Activated naive CD4-positive, alpha-beta T cell treated with anti-CD3 and anti-CD28 coated beads, Interleukin-2, amount 50 U/mL, for 16 hours (primary cell): ENCODE results near the gene MPZ.
A peak's percentile ranks its signal among the peaks of the same experiment; 100 is the strongest.
"Not testable (repeated sequence)": the region's sequence is repeated elsewhere in the genome, so short reads cannot be mapped to it uniquely, and the experiment has no call there.

Experiments
- DNase-seq: peaks from one replicate; pipeline ENCODE4 v3.0.0-alpha.2; 2020

MPZ gene

DNA sequence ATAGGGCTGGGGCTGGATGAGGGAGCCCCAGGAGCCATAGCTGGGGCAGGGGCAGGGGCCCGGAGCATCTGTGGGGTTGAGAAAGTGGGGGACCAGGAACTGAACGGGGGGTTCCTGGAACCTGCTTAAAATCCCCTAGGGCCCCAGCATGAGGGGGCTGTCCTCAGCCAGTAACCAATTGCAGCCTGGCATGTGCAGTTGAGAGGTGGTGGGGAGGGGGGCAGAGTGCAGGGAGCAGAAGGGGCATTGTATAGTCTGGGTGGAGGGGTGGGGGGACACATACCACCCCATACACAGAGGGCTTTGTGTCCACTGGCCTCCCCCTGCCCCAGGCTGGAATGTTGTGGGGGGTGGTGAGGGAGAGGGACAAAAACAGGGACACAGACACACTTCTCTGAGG, at the start of gene MPZ:
Gene MPZ (minus strand): TSS at position 101 of the 400 bp plus-strand sequence. CDS start 63 bp downstream, at position 38.
- no peak for DNase-seq

DNA sequence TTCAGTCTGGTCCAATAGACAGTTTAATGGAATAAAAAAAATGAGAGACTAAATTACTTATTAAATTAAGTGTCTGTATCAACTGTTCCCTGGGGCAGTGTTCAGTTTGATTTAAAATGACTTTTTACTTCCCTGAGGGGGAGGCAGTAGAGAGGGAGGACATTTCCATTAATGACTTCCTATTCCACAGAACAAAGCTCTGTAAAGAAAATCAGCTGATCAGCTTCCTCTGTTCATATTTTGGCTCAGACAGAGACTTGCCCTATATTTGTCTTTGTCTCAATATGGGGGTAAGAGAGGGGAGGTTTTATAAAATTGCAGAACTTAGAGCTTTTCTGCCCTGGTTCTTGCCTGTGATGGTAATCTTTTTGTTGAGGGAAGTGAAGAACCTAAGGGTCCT, 49.5 kb upstream of the MPZ start:
- no peak for DNase-seq

DNA sequence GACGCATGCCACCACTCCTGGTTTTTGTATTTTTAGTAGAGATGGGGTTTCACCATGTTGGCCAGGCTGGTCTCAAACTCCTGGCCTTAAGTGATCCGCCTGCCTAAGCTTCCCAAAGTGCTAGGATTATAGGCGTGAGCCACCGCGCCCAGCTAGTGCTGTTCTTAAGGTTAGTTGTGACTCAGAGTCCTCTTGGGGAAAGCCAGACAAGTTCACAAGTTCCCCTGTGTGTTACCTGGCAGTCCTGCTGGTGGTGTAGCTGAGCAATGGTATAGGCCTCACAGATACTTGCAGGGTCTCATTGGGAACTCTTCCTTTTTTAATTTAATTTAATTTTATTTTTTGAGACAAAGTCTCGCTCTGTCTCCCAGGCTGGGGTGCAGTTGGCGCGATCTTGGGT, 47.3 kb upstream of the MPZ start:
- no peak for DNase-seq

DNA sequence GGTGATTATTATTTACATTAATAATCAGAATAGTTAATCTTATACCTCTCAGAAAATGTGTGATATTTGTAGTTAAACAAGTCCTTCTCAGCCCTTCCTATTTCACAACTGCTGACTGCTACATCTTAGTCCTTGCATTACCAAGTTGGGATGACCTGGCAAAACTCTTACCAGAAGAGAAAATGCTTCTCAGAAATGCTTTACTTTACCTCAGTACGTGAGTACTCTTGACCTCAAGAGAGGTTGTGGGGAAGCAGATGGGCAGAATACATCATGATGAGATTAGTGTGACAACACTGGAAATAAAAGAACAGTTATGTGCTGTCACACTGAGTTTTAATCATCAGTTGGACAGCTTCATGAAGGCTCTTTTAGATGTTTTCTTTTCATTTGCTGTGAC, 41.7 kb upstream of the MPZ start:
- DNase-seq = no peak

DNA sequence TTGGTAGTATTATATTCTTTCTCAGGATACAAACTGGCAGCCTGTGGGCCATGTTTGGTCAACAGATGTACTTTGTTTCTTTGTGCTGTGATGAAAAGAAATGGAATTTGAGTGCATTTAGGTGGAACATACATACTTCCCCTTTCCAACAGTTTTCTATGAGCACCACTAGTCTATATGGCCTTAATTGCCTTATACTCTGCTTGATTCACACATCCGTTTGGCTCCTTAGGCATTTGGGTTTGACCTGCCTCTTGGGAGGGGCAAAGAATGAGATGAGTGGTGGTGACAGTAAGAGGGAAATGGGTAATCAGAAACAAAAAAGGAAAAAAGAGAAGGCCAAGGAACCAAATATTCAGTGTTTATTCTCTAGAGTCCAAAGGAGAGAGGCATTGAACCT, 40.9 kb upstream of the MPZ start:
- no peak for DNase-seq

DNA sequence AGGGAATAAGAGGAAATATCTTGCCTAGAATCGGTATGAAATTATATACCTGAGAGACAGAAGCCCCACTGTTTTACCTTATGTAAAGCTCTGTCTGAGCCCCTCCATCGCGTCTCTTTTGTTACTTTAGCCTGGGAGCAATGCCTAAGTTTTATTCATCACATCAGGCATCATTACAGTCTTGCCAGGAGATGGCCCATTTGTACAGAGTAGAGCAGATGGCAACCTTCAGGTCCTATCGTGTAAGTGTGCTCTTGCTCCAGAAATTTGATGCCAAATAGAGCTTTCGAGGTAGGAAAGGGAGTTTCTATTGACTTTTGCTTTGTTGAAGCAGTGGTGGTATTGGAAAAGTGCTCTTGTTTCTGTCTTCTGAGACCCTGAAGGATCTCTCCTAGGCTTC, 33.1 kb upstream of the MPZ start:
- no peak for DNase-seq

DNA sequence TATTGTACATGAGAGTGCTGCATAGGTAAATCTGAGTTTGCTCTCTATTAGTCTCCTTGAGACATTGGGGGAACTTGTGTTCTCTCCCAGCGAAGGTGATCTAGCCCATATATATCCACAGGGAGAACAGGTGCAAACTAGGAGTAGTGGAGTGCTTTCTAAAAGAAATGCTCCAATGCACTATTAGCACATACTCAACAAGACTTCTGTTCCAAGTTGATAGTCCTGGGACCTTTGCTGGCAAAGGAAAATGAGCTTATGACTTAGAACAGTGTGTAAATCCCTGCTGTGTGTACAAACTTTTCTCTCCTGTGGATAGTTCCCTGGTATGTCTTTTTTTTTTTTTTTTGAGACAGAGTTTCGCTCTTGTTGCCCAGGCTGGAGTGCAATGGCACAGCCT, 32.4 kb upstream of the MPZ start:
- DNase-seq = no peak

DNA sequence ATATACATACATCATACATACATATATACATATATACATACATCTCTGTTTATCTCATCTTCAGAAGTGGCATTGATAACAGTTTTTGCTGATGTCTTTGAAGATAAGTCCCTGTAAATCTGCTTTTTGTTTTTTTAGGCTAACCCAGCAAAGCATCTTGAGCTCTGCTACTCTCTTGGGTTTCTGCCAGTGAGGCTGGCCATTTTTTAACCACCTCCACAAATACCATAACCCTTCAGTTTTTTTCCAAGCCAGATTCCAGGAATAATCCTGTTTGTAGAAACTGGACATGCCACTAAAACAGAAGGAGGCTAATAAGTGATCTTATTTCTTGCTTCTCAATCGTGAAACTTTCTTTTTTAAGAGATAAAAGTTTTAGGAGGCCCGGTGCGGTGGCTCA, 26.0 kb upstream of the MPZ start:
- DNase-seq = no peak

DNA sequence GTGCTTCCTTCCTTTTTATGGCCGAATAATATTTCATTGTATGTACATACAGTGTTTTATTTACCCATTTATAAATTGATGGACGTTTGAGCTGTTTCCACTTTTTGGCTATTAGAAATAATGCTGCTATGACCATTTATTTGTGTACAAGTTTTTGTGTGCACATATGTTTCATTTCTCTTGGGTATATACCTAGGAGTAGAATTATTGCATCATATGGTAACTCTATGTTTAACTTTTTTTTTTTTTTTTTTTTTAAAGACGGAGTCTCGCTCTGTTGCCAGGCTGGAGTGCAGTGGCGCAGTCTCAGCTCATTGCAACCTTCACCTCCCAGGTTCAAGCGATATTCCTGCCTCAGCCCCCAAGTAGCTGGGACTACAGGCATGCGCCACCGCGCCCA, 23.4 kb upstream of the MPZ start:
- DNase-seq = no peak

DNA sequence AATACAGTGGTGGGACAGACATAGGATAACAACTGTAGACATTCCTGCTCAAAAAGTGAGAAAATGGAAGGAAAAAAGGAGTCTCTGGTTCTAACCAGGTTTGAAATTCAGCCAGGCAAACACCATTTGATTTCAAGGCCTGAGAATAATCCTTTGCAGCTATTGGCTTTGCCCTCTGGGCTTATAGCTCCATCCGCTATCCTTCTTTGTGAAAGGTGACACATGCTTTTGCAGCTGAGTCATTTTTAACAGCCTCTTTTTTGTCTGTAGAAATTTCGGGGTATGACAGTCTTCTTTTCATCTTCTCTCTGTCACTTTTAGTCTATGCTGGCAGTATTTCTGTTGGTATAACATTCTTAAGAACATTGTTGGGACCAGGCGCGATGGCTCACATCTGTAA, 20.6 kb upstream of the MPZ start:
- DNase-seq = no peak

DNA sequence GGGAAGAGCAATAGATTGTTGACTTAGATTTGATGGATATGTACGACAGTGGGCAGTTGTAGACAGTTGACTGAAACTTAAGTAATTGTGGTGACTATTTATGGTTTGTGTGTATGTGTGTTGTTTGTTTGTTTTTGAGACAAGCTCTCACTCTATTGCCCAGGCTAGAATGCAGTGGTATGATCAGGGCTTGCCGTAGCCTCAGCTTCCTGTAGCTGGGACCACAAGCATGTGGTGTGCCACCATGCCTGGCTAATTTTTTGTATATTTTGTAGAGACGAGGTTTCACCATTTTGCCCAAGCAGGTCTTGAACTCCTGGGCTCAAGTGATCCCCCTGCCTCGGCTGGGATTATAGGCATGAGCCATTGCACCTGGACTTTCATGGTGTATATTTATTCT, 14.3 kb upstream of the MPZ start:
- DNase-seq = no peak

DNA sequence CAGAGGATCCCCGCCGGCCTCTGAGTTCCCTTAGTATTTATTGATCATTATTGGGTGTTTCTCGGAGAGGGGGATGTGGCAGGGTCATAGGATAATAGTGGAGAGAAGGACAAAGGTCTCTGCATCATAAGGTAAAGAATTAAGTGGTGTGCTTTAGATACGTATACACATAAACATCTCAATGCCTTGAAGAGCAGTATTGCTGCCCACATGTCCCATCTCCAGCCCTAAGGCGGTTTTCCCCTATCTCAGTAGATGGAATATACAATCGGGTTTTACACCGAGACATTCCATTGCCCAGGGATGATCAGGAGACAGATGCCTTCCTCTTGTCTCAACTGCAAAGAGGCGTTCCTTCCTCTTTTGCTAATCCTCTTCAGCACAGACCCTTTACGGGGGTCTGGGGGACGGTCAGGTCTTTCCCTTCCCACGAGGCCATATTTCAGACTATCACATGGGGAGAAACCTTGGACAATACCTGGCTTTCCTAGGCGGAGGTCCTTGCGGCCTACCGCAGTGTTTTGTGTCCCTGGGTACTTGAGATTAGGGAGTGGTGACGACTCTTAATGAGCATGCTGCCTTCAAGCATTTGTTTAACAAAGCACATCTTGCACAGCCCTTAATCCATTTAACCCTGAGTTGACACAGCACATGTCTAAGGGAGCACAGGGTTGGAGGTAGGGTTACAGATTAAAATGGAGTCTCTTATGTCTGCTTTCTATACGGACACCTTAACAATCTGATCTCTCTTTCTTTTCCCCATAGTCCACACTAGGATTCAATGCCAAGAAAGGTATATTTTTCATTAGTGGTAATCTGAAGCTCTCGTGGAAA, 6.3 kb upstream of the MPZ start:
- DNase-seq = not testable (repeated sequence)

DNA sequence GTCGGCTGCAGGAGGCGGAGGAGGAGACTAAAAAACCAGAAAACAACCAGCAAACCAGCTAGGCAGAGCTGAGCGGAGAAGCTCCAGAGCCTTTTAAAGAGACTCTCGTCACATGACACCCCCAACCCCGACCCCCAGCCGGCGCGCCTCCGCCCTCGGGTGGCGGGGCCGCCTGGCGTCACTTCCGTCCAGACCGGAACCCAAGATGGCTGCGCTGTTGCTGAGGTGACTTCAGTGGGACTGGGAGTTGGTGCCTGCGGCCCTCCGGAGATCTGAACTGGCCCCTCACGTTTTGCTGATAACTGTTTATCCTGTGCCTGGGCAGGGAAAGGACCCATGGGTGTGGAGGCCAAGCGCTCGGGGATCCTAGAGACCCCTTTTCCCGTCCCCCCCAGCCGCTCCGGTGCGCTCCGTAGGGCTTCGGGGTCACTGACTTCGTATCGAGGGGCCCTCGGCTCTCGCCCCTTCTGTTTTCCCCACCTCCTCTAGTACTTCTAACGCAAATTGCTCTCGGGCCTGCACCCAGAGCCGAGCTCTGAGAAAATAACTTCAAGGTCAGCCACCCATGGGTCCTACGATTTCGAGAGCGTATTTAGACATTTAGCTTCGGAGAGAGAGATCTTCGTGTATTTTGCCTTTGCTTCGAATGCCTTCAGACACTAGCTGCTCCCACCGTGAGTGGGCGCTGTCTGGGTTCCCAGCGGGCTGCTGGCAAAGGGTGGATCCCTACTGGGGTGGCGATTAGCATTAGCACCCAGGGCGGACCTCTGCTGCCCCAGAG, 4.6 kb upstream of the MPZ start, which contains the start of gene SDHC:
Gene SDHC (plus strand): TSS at position 181 of the 781 bp plus-strand sequence. CDS start 25 bp downstream, at position 206.
- peak; percentile 89 for DNase-seq

DNA sequence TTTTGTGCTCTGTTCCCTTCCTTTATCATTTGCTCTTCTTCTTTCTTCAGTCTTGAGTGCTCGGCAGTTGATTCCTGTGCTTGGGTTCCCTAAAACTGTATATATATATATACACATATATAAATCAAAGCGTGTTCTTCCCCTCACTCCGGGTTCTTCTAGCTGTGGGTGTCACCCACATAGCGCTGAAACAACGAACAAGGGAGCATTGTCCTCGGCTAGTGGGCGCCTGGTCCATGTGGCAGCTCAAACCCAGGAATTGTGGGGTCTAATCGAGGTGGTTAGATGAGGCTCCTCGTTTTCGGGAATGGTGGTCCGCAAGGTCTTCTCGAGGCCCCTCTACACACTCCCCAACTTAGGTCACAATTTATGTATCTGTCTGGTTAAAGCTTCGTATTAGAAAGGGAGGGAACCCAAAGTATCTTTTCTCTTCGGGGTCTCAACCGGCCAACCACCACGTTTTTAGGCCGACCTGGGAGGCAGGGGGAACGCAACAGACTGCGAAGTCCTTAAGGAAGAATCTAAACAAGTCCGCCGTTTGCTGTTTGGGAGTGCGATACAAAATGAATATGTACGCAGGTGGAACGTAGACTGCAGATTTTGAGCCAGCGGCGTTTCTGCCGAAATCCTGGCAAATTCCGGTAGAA, 3.9 kb upstream of the MPZ start:
- DNase-seq = no peak

DNA sequence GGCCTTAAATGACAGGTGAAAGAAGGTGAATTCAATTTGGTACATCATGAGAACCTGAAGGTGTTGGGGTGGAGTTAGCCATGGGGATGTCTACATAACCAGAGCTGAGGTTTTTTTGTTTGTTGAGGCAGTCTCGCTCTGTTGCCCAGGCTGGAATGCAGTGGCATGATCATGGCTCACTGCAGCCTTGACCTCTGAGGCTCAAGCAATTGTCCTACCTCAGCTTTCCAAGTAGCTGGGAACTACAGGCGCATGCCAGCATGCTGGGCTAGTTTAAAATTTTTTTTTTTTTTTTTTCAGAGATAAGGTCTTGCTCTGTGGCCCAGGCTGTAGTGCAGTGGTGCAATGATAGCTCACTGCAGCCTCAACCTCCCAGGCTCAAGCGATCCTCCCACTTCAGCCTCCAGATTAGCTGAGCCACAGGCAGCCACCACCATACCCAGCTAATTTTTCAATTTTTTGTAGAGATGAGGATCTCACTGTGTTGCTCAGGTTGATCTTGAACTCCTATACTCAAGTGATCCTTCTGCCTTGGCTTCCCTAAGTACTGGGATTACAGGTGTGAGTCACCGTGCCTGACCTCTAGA, 1.9 kb upstream of the MPZ start:
- no peak for DNase-seq

DNA sequence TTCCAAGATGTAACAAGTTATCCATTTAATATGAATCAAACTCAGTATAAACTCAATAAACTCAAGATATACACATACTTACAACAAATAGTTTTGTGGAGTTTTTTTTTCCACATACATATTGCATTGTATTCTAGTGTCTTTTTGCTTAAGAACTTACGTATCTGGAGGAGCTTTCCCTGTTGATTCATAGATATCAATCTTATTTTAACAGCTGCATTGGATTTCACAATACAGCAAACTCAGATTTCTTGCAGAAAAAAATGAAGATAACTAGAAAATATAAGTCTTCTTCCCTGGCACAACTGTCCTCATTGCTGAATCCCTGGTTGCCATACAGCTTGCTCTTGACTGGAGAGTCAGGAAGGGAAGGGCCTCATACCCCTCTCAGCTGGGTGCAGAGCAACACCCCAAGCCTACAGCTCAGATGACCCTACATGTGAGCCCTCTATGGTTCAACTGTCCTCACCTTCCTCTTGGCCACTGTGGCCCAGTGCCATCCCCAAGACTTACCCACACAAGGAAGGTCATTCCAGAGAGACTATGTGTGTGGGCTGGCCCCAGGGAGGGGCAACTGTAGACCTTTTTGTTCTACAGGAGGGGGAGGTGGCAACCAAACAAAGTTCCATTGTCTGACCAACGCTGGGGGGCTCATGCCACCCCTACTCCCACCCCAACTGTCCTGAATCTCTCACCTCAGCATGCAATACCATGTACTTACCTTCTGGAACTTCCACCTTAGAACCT, 1.7 kb downstream of the MPZ start:
- no peak for DNase-seq

DNA sequence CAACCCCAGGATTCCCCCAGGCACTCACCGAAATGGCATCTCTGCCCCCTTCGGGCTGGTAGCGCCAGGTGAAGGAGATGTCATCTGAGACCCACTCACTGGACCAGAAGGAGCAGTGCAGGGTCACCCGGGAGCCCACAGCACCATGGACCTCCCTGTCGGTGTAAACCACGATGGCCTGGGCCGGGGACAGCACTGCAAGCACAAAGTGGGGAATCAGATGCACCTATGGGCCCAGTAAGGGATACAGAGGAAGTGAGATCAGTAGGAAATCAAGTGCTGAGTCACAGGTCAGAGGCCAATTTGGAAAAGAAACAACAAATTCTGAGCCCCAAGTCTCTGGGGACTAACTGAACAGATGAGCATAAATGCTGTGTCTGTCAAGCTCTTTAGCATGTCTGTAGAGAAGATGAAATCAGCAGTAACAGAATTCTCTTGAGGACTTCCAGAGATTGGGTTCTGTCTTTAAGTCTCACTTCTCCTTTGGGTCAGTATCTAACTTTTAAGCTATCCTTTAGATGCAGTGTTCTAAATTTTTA, 2.5 kb downstream of the MPZ start:
- DNase-seq = no peak

DNA sequence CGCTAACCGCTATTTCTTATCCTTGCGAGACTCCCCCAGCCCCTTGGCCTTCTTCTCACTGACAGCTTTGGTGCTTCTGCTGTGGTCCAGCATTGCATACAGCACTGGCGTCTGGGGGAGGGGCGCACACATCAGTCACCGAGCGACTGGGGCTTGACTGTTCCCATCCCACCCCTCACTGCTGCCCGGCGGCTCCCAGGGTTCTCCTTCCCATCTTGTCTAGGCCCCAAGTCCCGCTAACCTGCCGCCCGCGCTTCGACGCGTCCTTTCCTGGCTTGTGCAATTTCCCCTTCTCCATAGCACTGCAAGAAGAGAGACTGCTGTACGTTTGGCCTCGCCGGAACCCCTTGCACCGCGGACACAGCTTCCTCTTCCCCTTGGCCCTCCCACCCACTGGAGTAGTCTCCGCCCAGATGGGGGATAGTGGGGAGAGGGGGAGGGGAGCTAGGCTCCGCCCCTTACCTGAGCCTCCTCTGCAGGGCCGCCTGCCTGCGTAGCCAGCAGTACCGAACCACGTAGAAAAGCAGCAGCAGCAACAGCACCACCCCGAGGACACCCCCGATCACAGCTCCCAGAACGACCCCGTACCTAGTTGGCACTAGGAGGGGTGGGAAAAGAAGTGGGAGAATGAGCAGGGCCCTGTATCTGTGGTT, 3.8 kb downstream of the MPZ start:
- peak; percentile 83 for DNase-seq

DNA sequence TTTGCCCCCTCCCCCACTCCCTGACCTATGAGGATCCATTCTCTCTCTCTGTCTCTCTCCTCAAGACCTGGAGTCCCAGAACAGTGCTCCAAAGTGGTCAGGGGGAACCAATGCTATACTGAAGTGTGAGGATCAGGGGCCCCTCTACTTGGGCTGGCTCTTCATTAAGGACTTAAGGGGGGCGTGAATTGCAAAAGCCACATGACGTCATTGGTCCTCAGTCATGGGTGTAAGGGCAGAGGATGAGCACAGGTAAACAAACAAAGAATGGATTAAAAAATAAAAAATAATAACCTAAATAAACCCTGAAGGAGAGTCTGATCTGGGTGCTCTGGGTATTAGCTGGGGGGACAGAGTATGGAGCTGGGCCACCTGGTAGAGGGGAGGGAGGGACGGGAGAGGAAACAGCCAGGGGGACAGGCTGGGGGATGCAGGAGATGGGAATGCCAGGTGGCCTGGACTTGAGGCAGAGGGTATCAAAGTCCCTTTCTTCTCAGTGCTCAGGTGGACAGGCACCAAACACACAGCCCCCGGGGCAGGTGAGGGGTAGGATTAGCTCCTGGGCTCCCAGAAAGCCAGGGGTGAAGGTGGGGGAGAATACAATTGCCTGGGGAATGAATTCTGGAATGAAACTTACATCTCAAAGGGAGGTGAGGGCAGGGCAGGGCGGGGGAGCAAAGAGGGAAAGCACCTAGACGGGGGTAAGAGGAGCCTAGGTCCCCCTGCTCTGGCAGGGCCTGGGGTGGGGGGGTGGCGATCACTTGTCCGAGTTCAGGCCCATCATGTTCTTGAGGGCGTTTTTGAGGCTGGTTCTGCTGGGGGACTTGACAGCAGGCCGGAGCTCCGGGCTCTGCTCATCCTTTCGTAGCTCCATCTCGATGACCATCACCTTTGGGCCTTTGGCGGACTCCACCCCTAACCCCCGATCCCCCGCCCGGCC, 4.6 kb downstream of the MPZ start:
- DNase-seq = no peak

DNA sequence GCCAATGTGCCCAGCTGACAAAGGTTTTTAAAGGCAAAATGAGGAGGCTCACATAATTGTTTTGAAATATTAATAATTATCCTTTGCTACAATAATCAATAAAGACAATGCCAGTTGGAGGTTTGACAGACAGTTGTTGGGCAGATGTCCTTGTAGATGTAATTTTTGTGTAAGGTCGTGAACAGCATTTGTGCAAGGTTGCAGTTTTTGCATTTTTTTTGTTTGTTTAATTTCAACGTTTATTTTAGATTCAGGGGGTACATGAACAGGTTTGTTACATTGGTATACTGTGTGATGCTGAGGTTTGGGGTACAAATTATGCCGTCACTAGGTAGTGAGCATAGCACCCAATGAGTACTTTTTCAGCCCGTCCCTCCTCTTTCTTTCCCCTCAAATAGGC, 9.3 kb downstream of the MPZ start:
- DNase-seq = no peak

DNA sequence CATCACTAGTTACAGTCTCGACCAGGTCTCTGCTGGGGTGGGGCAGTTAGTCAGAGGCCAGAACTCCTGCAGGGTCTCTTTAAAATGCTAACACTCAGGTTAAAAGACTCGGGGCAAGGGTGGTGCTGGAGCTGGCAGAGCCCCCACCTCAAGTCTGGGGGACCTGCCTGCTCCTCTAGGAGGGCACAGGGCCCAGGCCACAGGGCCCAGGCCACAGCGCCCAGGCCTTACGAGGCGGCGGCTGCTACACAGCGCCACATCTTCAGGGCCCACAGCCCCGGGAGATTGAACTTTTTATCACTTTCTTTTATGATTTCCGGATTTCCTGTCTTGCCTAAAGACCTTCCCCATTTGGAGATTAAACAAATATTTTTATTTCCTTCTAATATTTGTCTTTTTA, 10.4 kb downstream of the MPZ start:
- no peak for DNase-seq
